IPS-18a (cell line): Measurements from ENCODE around the gene BIRC6.
"Not testable (repeated sequence)": the region's sequence is repeated elsewhere in the genome, so short reads cannot be mapped to it uniquely, and the experiment has no call there.

ENCODE experiments used
- H3K27ac ChIP-seq: one replicate; pipeline ENCODE4 v1.5.1; 2013; ENCODE audit warnings: low read length
- H3K27me3 ChIP-seq: one replicate; pipeline ENCODE4 v1.6.1; 2013; ENCODE audit warnings: mild to moderate bottlenecking, low read length; ENCODE audit not compliant: control insufficient read depth, insufficient read depth
- H3K36me3 ChIP-seq: one replicate; pipeline ENCODE4 v1.6.1; 2013; ENCODE audit warnings: low read depth, low read length; ENCODE audit not compliant: control insufficient read depth
- H3K4me1 ChIP-seq: one replicate; pipeline ENCODE4 v1.6.1; 2013; ENCODE audit warnings: low read depth, low read length; ENCODE audit not compliant: control insufficient read depth
- H3K4me3 ChIP-seq: one replicate; pipeline ENCODE4 v1.5.1; 2013; ENCODE audit warnings: low read length
- H3K9ac ChIP-seq: one replicate; pipeline ENCODE4 v1.6.1; 2013; ENCODE audit warnings: mild to moderate bottlenecking, low read length, moderate library complexity
- H3K9me3 ChIP-seq: one replicate; pipeline ENCODE4 v1.6.1; 2013; ENCODE audit warnings: low read depth, low read length; ENCODE audit not compliant: control insufficient read depth

The BIRC6 gene

DNA sequence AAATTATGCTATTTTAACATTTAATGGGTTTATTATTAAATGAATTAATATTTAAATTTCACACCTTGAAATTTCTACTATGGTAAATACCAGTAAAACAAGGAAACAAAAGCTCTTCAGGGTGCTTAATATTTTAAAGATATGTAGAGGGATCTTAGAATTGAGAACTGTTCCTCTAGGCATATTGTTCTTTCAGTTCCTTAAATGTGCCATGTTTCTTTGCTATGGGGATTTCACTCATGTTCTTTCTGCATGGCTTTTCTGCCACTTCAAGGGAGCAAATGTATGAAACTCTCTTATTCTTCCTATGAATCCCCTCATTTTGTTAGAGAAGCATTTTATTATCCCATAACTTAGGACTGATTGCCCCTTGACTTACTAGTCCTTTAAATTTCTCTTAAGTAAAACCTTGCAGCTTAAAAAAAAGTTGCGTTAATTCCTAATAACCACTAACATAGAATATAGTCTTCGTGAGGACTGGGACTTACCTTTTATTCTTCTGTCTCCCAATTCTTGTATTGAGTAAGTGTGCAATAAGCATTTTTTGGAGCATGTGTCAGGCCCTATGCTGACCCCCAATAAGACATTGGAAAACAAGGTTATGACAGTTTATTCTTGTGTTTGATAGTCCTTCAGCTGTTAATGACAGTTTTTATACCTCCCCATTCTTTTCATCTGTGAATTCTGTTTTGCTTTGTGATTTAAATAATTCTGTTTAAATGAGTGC, 95.7 kb downstream of the BIRC6 start:
- Histone ChIP-seq H3K27me3 (no peaks in the 10 kb centered on the region), H3K36me3 (peaks cover 27% of the 10 kb centered on the region), H3K4me1 (no peaks in the 10 kb centered on the region), H3K4me3 (no peak overlapping the region), H3K27ac (no peak overlapping the region), H3K9me3 (no peaks in the 10 kb centered on the region), H3K9ac (no peak overlapping the region)

GRCh38 chr2:32453242-32454062, 96.6 kb downstream of the BIRC6 start:
- no peak overlapping the region for H3K4me3 ChIP-seq
- H3K27ac ChIP-seq = no peak overlapping the region
- H3K4me1 ChIP-seq = no peaks in the 10 kb centered on the region
- no peak overlapping the region for H3K9ac ChIP-seq
- no peaks in the 10 kb centered on the region for H3K27me3 ChIP-seq
- H3K36me3 ChIP-seq = peaks cover 27% of the 10 kb centered on the region
- H3K9me3 ChIP-seq = no peaks in the 10 kb centered on the region

GRCh38 chr2:32455816-32456215, 99.0 kb downstream of the BIRC6 start:
- Histone ChIP-seq H3K27me3 (no peaks in the 10 kb centered on the region), H3K4me3 (no peak overlapping the region), H3K9me3 (no peaks in the 10 kb centered on the region), H3K27ac (no peak overlapping the region), H3K4me1 (no peaks in the 10 kb centered on the region), H3K36me3 (peaks cover 17% of the 10 kb centered on the region), H3K9ac (no peak overlapping the region)

DNA sequence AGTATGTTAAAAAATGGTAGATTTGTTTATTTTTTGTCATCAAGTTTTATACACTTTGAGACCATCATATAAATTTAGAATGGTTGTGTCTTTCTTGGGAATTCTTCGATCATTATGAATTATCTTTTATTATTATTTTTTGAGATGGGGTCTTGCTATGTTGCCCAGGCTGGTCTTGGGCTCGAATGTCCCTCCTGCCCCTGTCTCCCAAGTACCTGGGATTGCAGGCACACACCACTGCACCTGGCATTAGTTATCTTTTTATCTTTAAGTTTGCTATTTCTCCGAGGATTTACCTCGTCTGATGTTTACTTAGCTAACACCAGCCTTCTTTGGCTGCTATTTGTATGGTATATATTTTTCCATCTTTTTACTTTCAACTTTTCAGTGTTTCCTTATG, 100.0 kb downstream of the BIRC6 start:
- H3K4me3 ChIP-seq = no peak overlapping the region
- H3K27me3 ChIP-seq = no peaks in the 10 kb centered on the region
- H3K27ac ChIP-seq = no peak overlapping the region
- H3K4me1 ChIP-seq = no peaks in the 10 kb centered on the region
- H3K9me3 ChIP-seq = no peaks in the 10 kb centered on the region
- H3K36me3 ChIP-seq = peaks cover 10% of the 10 kb centered on the region
- no peak overlapping the region for H3K9ac ChIP-seq

- no peak overlapping the region for H3K9ac ChIP-seq
- H3K4me3 ChIP-seq = no peak overlapping the region
- no peak overlapping the region for H3K27ac ChIP-seq
- H3K27me3 ChIP-seq = no peaks in the 10 kb centered on the region
- H3K9me3 ChIP-seq = no peaks in the 10 kb centered on the region
- H3K4me1 ChIP-seq = no peaks in the 10 kb centered on the region
- peaks cover 9% of the 10 kb centered on the region for H3K36me3 ChIP-seq
Observed at GRCh38 chr2:32457814-32458213, 101.0 kb downstream of the BIRC6 start.

DNA sequence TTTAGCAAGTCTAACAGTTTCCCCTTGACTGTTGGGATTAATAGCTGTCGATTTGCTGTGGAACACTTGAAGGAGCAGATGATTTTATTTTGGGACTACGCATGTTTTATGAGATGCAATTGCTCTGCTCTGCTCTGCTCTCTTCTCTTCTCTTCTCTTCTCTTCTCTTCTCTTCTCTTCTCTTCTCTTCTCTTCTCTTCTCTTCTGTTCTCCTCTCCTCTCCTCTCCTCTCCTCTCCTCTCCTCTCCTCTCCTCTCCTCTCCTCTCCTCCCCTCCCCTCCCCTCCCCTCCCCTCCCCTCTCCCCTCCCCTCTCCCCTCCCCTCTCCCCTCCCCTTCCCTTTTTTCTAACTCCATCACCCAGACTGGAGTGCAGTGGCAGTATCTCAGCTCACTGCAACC, 104.0 kb downstream of the BIRC6 start:
- H3K4me3 ChIP-seq, H3K9ac ChIP-seq, H3K4me1 ChIP-seq, H3K27ac ChIP-seq, H3K27me3 ChIP-seq, H3K9me3 ChIP-seq: not testable (repeated sequence)
- peaks cover 31% of the 10 kb centered on the region for H3K36me3 ChIP-seq

DNA sequence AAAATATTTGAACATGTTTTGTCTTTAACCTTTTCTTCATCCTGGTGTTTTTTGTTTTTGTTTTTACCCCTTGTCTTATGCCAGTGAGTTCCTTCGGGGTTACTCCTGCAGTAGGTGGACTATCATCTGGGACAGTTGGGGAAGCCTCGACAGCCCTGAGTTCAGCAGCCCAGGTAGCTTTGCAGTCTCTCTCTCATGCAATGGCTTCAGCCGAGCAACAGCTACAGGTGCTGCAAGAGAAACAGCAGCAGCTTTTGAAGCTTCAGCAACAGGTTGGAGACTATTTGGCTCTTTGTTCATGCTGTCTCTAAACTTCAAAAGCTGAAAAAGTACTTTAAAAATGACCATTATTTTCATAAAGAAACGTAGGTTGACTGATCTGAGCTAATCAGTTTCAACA, 106.3 kb downstream of the BIRC6 start:
- H3K36me3 ChIP-seq = peaks cover 44% of the 10 kb centered on the region

GRCh38 chr2:32464431-32464830, 107.6 kb downstream of the BIRC6 start:
- Histone ChIP-seq H3K9ac (no peak overlapping the region), H3K27ac (no peak overlapping the region), H3K4me1 (no peaks in the 10 kb centered on the region), H3K4me3 (no peak overlapping the region), H3K36me3 (peaks cover 57% of the 10 kb centered on the region), H3K9me3 (no peaks in the 10 kb centered on the region), H3K27me3 (no peaks in the 10 kb centered on the region)

More for the DNA sequence above, 106.3 kb downstream of the BIRC6 start:
- Histone ChIP-seq H3K4me3 (no peak overlapping the region), H3K9me3 (no peaks in the 10 kb centered on the region), H3K27ac (no peak overlapping the region), H3K4me1 (no peaks in the 10 kb centered on the region), H3K9ac (no peak overlapping the region), H3K27me3 (no peaks in the 10 kb centered on the region)

DNA sequence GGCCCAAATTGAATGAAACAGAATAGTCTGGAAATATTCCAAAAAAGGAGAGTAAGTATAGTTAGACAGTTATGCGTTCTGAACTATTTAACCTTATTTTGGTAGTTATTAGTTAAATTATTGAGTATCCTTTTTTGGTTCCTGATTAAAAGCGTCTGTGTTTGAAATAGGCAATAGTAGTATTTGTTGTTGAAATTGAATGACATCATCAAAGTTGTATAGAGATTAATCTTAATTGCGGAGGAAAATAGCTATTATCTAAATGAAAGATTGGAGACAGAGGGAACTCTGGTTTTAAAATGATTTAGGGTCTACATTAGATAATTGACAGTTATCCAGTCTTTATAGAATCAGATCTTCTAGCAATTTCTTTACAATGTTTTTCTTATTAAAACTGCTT, 115.8 kb downstream of the BIRC6 start:
- Histone ChIP-seq H3K36me3 (peaks cover 64% of the 10 kb centered on the region), H3K9me3 (no peaks in the 10 kb centered on the region), H3K27me3 (no peaks in the 10 kb centered on the region), H3K27ac (no peak overlapping the region), H3K9ac (no peak overlapping the region), H3K4me1 (no peaks in the 10 kb centered on the region), H3K4me3 (no peak overlapping the region)

- no peaks in the 10 kb centered on the region for H3K9me3 ChIP-seq
- H3K9ac ChIP-seq = no peak overlapping the region
- no peak overlapping the region for H3K4me3 ChIP-seq
- H3K27me3 ChIP-seq = no peaks in the 10 kb centered on the region
- peaks cover 61% of the 10 kb centered on the region for H3K36me3 ChIP-seq
- H3K4me1 ChIP-seq = no peaks in the 10 kb centered on the region
- H3K27ac ChIP-seq = no peak overlapping the region
Observed at GRCh38 chr2:32474381-32474780, 117.6 kb downstream of the BIRC6 start.

DNA sequence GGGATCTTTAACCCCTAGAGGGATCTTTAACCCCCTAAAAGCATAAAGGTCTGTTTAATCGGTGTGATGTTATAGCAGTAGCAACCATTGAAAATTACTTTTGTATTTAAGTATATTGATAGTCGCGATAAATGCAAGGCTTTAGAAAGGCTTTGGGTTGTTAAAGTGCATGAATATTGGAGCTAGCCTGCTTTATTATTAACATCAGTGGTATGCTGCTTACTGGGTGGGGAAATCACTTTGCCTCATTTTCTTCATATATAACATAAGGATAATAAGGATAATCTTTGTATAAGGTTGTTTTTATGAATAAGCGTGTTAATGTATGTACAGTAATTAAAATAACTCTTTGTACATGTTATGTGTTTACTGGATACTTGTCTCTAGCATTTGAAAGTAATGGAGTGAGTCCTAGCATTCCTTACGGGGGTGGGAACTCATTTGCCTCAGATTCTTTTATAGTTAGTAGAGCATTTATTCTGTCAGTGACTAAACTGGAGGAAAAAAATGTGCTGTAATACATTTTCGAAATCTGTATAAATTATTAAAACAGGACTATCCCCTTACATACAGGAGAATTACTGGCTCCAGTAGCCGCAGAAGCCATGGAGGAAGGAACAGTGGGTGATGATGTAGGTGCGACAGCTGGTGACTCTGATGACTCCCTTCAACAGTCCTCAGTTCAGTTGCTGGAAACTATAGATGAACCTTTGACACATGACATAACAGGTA, 122.2 kb downstream of the BIRC6 start:
- H3K36me3 ChIP-seq = peaks cover 66% of the 10 kb centered on the region
- no peak overlapping the region for H3K4me3 ChIP-seq
- H3K4me1 ChIP-seq = no peaks in the 10 kb centered on the region
- no peaks in the 10 kb centered on the region for H3K27me3 ChIP-seq
- H3K9ac ChIP-seq = no peak overlapping the region
- H3K9me3 ChIP-seq = no peaks in the 10 kb centered on the region
- no peak overlapping the region for H3K27ac ChIP-seq
